GM21825 (cell line): Measurements from ENCODE around the gene PGS1.

ENCODE experiments used
- ATAC-seq: cut with Tn5 transposase; IDR thresholded peaks from one replicate; pipeline ENCODE4 v1.9.1; 2021; ENCODE audit warnings: mild to moderate bottlenecking, moderate library complexity; ENCODE audit not compliant: unreplicated experiment

The PGS1 gene

DNA sequence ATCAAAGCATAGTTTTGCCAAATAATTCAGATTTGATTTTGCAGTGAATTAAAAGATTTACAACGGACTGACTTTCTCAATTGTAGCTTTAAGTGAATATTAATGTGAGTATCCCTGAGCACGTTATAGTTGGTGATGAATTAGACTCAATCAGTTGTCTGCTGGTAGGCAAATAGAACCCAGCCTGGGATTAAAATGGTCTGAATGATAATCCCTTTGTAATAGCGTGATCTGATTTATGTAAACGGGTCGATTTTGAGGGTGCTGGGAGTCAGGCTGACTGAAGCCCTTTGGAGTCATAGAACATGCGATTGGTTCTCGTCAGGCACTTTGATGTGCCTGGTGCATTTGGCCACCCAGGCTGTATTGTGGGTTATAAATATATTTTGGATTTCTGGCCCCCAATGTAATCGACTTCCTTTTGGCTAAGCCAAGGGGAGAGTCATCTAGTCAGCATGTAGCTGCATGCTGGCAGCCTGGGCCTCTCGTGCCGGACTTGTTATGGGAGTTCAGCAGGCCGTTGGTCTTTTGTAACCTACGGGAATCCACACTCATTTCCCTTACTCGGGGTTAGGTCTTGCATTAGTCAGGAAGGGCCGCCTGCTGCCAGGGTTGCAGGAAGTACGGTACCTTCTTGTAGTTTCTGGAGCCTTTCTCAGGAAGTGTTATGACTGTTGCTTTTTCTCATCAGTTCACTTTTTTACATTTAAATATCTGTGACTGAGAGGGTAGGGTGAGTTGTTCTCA is 5.4 kb downstream of the PGS1 start:
- ATAC-seq: peak; percentile 28

- peak; percentile 10 for ATAC-seq
Measured at GRCh38 chr17:78384479-78385175, 6.2 kb downstream of the PGS1 start.

DNA sequence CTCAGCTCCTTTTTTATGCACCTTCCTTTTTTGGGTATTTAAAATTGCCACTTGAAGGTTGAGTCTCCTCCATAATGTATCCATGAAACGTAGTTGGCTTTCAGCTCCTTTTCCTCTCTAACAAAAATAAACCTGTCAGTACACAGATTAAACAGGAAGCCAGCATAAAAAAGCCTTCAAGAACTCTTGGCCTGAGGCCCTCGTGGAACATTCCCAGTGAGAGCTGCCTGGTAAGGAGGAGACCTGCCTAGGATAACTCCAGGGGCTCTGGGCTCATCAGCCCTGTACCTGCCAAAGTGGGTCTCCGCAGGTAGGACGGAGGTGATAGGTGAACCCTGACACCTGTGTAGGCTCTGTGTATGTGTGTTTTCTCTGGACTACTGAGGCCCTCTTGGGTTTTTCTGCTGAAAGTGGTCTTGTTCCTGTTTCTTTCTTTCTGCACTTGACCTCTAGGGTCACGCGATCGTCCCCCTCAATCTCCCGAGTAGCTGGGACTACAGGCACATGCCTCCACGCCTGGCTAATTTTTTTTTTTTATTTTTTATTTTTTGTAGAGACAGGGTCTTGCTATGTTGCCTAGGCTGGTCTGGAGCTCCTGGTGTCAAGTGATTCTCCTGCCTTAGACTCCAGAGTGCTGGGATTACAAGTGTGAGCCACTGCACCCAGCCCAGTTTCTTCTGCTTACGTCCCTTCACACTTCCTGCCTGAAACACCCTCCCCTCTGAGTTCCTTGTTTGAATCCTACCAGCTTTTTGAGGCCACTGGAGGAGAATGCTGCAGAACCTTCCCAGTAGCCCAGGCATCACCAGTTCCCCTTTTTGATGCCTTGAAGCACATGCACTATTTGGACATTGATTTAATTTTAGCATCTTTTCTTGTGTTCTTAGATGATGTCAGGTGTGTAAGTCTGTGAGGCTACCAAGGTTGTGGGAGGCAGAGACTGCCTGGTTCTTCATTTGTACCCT is 9.8 kb downstream of the PGS1 start:
- no peak for ATAC-seq

- ATAC-seq: no peak
Measured at GRCh38 chr17:78390241-78391050, 12.0 kb downstream of the PGS1 start.

DNA sequence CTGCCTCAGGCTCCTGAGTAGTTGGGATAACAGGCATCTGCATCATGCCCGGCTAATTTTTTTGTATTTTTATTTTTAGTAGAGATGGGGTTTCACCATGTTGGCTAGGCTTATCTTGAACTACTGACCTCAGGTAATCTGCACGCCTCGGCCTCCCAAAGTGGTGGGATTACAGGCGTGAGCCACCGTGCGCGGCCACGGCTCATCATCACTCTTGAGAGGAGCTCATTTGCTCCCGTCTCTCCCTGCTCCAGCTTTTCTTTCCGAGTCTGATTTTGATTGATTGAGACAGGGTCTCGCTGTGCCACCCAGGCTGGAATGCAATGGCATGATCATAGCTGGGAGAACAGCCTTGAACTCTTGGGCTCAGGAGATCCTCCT is 12.6 kb downstream of the PGS1 start:
- no peak for ATAC-seq

- ATAC-seq: no peak
Measured at GRCh38 chr17:78391843-78392242, 13.4 kb downstream of the PGS1 start.

- no peak for ATAC-seq
Measured at GRCh38 chr17:78392295-78392694, 13.8 kb downstream of the PGS1 start.

- ATAC-seq: no peak
Measured at GRCh38 chr17:78393575-78393974, 15.1 kb downstream of the PGS1 start.

- ATAC-seq: no peak
Measured at GRCh38 chr17:78394209-78394608, 15.8 kb downstream of the PGS1 start.

GRCh38 chr17:78395155-78395554 is 16.7 kb downstream of the PGS1 start:
- ATAC-seq: no peak

DNA sequence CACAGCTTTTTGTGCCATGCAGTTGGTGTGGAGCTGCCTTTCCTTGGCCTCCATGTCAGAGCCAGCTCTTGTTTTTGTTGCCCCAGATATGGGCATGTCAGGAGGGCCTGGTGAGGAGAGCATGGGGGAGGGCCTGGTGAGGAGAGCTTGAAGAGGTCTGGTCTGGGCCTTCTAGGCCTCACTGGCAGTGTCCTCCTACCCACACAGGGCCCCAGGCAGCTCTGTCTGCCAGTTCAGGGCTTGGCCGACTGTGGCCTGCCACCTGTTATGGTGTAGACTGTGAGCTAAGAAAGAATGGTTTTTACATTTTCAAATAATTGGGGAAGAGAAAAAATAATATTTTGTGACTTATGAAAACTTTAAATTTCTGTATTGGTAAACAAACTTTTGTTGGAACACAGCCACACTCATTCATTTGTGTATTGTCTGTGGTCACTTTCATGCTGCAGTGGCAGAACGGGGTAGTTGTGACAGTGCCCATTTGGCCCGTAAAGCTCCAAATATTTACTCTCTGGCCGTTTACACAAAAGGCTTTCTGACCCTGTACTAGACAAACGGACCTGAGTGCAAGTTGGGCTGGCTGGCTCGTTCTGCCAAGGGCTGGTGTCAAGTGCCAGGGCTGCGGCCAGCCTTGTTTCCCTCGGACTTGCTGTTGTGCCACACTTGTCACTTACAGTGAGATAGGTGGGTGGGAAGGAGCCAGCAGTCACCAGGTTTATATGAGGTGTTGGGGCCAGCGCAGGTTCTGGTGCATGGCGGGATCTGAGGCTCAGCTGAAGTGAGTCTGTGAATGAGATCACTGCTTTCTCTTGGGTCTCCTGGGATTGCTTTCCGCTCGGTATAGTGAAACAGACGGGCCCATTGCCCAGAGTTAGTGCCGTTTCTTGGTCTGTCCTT is 18.2 kb downstream of the PGS1 start:
- no peak for ATAC-seq

DNA sequence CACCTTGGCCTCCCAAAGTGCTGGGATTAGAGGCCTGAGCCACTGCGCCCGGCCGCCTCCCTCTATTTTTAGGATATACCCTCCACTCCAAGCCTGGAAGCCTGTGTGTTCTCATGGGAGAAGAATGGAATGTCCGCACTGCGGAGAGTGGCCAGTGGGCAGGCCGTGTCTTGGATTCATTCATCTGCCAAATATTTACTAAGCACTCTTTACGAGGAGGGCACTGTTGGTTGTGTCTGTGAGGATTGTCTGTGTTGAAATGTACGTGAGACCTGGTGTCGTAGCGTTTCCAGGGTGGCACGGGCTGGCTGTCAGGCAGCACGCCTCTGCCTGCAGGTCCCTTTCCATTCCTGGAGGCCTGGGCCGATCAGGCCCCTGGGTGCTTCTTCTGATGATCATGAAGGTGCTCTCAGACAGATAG is 19.2 kb downstream of the PGS1 start:
- ATAC-seq: no peak

DNA sequence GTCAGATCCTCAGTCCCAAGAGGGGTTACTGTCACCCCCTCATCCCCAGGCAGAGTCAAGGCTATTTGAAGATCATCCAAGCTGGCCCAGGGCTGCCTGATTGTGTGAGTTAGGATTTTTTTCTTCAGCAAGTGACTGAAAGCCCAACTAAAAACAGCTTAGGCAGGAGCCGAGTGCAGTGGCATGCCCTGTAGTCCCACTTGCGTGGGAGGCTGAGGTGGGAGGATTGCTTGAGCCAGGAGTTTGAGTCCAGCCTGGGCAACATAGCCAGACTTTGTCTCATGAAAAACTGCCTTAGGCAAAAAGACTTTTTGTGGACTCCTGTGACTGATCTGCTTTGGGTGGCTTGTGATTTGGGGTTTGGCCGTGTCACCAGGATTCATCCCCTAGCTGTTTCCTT is 19.9 kb downstream of the PGS1 start:
- no peak for ATAC-seq

DNA sequence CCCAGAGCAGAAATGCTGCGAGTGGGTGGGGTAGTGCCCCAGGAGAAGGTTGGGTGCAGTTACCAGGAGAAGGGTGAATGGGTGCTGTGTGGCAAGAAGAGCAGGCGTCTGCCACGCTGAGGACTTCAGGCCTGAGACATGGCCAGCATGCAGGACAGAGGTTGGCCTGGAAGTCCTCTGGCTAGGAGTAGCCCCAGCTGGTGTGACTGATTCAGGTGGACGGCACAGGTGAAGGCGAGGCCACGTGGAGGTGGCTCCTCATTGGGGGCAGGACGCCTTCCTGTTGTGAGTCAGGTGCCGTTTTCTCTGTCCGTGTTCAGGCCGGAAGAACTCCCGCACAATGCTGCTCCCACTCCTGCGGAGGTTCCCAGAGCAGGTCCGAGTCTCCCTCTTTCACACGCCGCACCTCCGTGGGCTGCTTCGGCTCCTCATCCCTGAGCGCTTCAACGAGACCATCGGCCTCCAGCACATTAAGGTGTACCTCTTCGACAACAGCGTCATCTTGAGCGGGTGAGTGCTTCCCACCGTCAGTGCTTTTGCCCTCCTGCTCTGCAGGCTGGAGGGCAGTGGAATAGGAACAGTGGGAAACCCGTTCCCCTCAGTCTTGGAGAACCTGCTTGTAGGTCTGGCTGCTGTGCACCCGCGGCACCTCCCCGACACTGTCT is 20.7 kb downstream of the PGS1 start:
- ATAC-seq: no peak

DNA sequence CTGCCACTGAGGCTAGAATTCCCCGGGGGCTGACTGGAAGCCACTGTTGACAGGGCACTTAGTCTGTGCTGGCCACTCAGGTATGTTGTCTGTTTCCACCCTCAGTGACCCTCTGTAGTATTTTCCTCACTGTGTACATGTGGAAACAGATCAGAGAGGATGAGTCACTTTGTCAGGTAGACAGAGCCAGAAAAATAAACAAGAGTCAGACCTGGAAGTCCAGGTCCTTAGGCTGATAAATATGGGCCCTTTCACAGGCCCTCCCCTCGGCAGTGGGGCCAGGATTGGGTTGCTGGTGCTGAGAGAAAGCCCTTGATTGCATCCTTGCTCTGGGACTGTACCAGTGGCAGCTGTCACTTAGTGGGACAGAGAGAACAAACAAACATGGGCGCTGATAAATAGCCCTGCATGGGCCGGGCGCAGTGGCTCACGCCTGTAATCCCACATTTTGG is 21.3 kb downstream of the PGS1 start:
- no peak for ATAC-seq

DNA sequence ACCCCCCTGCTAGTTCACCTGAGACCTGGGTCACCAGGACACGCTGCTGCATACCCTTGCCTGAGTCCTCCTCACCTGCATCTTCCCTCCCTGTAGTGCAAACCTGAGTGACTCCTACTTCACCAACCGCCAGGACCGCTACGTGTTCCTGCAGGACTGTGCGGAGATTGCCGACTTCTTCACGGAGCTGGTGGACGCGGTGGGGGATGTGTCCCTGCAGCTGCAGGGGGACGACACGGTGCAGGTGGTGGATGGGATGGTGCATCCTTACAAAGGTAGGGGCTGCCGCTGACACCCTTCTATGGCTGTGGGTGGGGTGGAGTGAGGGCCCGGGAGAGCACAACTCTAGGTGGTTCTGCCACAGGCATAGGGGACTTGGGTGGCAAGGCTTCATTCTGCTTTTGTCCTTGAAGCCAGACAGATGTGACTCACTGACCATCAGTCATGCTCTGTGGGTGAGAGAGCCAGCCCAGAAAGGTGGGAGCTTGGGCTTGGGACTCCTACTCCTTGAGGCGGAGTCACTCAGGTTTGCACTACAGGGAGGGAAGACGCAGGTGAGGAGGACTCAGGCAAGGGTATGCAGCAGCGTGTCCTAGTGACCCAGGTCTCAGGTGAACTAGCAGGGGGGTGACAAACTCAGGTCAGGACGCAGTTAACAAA is 22.3 kb downstream of the PGS1 start:
- ATAC-seq: no peak

DNA sequence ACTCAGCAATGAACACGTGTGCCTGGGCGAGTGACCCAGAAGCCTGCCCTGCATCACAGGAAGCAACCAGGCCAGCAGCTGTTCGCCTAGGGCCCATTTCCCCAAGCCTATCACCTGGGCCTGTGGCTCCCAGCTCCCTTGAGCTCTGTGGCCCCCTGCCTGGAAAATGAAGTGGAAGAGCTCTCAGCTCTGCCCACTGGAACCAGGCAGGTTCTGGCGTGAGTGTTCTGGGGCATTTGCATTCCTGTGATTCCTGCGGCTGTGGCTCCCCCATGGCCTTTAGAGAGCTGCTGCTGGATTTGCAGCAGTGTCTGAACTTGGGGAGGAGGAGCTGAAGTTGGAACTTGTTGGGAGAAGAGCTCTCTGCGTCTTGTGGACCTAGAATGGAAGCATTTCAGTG is 22.8 kb downstream of the PGS1 start:
- no peak for ATAC-seq

GRCh38 chr17:78401891-78402290 is 23.4 kb downstream of the PGS1 start:
- ATAC-seq: no peak
